ENCODE data around the gene PPOX.

Gene PPOX

DNA sequence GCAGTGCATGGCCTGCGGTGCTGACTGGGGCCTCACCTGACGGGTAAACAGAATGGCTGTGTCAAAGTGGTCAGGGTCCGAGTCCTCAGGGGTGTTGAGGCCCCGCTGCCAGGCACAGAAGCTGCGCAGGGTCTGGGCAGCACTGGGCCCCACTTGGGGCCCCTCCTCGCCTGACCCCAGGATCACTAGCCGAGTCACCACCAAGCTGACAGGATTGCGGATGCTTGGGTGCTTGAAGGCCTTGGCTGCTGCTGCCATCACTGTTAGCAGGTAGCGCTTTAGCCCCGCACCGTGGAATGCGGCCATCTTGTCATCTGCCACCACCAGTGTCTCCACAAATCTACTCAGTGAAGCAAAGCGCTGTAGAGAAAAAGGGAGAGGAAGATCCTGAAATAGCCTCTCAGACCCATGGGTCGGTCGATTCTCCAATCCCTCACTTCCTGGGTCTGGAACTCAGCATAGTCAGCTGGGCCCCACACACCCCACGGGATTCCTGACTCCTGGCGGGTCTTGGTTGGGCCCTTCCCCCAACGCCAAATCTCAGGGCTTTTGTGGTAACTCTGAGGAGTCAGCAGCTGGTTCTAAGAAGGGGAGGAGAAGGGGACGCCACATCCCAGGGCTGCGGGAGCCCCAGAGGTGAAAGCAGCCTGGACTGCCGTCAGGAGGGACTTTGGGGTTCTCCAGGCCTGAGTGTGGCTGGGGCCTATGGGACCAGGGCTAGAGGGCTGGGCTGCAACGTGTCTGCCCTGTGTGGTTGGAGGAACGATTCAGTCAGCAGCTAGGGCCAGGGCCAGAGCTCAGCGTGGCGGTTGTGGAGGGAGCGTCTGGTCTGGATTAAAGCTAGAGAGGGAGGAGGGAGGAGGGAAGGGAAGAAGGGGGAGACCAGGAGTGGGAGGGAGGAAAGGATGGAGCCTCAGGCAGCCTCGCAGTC, 30.6 kb downstream of the PPOX start:
- TF ChIP-seq EZH2phosphoT487 (conservative IDR thresholded peaks at IDR 0.05; ENCODE audit: low read length): no peak
- TF ChIP-seq, protein P1, sequence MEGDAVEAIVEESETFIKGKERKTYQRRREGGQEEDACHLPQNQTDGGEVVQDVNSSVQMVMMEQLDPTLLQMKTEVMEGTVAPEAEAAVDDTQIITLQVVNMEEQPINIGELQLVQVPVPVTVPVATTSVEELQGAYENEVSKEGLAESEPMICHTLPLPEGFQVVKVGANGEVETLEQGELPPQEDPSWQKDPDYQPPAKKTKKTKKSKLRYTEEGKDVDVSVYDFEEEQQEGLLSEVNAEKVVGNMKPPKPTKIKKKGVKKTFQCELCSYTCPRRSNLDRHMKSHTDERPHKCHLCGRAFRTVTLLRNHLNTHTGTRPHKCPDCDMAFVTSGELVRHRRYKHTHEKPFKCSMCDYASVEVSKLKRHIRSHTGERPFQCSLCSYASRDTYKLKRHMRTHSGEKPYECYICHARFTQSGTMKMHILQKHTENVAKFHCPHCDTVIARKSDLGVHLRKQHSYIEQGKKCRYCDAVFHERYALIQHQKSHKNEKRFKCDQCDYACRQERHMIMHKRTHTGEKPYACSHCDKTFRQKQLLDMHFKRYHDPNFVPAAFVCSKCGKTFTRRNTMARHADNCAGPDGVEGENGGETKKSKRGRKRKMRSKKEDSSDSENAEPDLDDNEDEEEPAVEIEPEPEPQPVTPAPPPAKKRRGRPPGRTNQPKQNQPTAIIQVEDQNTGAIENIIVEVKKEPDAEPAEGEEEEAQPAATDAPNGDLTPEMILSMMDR (IDR thresholded peaks at IDR 0.05; ENCODE audit: insufficient read depth, low read length, poor library complexity, severe bottlenecking): no peak
- H3K9ac ChIP-seq (ENCODE audit: low read length): no peak overlapping the region
- no peaks in the 10 kb centered on the region for H3K27me3 ChIP-seq (ENCODE audit: low read length)
- no peak overlapping the region for H3K27ac ChIP-seq (ENCODE audit: low read depth, low read length)
- H3K4me3 ChIP-seq (ENCODE audit: insufficient read depth, low read length, poor library complexity, severe bottlenecking): no peak overlapping the region
- no peak overlapping the region for H2AFZ ChIP-seq (ENCODE audit: low read depth, low read length, severe bottlenecking)
- H4K20me1 ChIP-seq (ENCODE audit: low read depth, low read length): no peaks in the 10 kb centered on the region
- no peaks in the 10 kb centered on the region for H3K36me3 ChIP-seq (ENCODE audit: low read length)
- no peaks in the 10 kb centered on the region for H3K79me2 ChIP-seq (ENCODE audit: insufficient read depth, low read length)
- no peaks in the 10 kb centered on the region for H3K9me3 ChIP-seq (ENCODE audit: insufficient read depth, low read length)
- no peaks in the 10 kb centered on the region for H3F3A ChIP-seq (ENCODE audit: insufficient read depth)
- H3K9me2 ChIP-seq (replicated peaks; ENCODE audit: insufficient read depth, low read length): no peaks in the 10 kb centered on the region
- H3K4me2 ChIP-seq (ENCODE audit: low read depth, low read length, poor library complexity, severe bottlenecking): no peak overlapping the region

DNA sequence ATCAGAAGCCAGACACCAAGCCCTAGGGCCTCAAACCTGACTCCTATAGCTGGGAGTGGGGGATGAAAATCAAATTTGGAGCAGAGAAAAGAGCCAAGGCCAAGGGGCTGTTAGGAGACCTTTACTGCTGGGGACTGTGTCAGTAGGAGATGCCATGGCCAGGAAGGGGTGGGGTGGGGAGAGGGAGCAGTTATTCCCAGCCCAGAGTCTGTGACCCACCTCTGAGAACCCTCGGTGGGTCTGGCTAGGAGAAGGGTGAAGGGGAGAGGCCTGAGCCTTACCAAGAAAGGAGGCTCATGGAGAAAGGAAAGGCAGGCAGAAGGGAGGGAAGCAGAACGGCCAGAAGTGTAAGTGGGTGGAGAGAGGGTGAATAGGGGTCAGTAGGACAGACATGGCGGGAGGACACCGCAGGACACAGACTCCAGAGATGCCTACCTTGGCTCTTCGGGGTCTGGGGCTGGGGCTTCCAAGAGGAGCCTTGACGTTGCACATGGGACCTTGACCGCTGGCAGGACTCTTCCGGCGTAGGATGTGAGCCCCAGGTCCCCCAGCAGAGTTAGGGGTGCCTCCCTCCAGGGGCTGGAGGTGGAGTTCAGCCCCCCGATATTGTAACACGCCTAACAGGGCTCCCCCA, 31.5 kb downstream of the PPOX start:
- no peaks in the 10 kb centered on the region for H3K36me3 ChIP-seq (ENCODE audit: low read length)
- H3K9me2 ChIP-seq (replicated peaks; ENCODE audit: insufficient read depth, low read length): no peaks in the 10 kb centered on the region
- TF ChIP-seq EZH2phosphoT487 (conservative IDR thresholded peaks at IDR 0.05; ENCODE audit: low read length): no peak
- TF ChIP-seq, protein P1 (IDR thresholded peaks at IDR 0.05; ENCODE audit: insufficient read depth, low read length, poor library complexity, severe bottlenecking): no peak
- no peak overlapping the region for H3K4me3 ChIP-seq (ENCODE audit: insufficient read depth, low read length, poor library complexity, severe bottlenecking)
- H3K9me3 ChIP-seq (ENCODE audit: insufficient read depth, low read length): no peaks in the 10 kb centered on the region
- no peak overlapping the region for H3K4me2 ChIP-seq (ENCODE audit: low read depth, low read length, poor library complexity, severe bottlenecking)
- H4K20me1 ChIP-seq (ENCODE audit: low read depth, low read length): no peaks in the 10 kb centered on the region
- H2AFZ ChIP-seq (ENCODE audit: low read depth, low read length, severe bottlenecking): no peak overlapping the region
- H3K9ac ChIP-seq (ENCODE audit: low read length): no peak overlapping the region
- no peaks in the 10 kb centered on the region for H3K27me3 ChIP-seq (ENCODE audit: low read length)
- no peaks in the 10 kb centered on the region for H3F3A ChIP-seq (ENCODE audit: insufficient read depth)
- peaks cover 4% of the 10 kb centered on the region for H3K79me2 ChIP-seq (ENCODE audit: insufficient read depth, low read length)
- no peak overlapping the region for H3K27ac ChIP-seq (ENCODE audit: low read depth, low read length)

DNA sequence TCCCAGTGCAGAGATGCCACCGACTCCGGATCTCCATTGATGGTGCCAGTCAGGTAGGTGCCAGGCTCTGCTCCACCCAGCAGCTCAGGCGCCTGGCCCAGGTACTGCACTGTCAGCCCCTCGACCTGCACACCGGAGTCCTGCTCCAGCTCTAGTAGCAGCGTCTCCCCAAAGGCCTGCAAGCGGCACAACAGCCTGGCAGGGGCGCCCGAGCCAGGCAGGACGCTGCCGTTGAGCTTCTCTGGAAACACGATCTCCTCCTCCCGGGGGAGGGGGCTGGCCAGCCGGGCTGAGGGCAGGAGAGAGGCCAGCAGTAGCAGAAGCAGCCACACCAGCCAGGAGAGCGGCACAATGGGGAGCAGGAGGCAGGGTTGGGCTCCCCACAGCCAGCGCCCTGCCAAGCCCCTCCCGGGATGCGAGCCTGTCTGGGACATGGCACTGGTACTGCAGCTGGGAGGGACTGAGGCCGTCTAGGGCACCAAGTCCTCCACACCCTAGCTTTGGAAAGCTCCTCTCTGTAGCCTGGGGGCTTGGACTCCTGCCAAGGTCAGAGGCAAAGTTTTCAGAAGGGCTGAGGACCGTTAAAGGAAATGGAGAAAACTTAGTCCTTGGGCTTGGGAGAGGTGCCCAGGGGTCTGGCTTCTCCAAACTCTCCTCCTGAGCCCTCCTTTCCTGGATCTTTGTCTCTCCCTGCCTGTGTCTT, 32.1 kb downstream of the PPOX start:
- Histone ChIP-seq H3K4me2 (ENCODE audit: low read depth, low read length, poor library complexity, severe bottlenecking) (no peak overlapping the region), H3F3A (ENCODE audit: insufficient read depth) (no peaks in the 10 kb centered on the region), H3K9ac (ENCODE audit: low read length) (no peak overlapping the region), H3K9me3 (ENCODE audit: insufficient read depth, low read length) (no peaks in the 10 kb centered on the region), H3K27ac (ENCODE audit: low read depth, low read length) (no peak overlapping the region), H3K9me2 (replicated peaks; ENCODE audit: insufficient read depth, low read length) (no peaks in the 10 kb centered on the region), H3K79me2 (ENCODE audit: insufficient read depth, low read length) (peaks cover 10% of the 10 kb centered on the region), H3K4me3 (ENCODE audit: insufficient read depth, low read length, poor library complexity, severe bottlenecking) (no peak overlapping the region), H3K36me3 (ENCODE audit: low read length) (no peaks in the 10 kb centered on the region), H2AFZ (ENCODE audit: low read depth, low read length, severe bottlenecking) (no peak overlapping the region), H3K27me3 (ENCODE audit: low read length) (no peaks in the 10 kb centered on the region), H4K20me1 (ENCODE audit: low read depth, low read length) (no peaks in the 10 kb centered on the region)
- TF ChIP-seq, protein P1 (IDR thresholded peaks at IDR 0.05; ENCODE audit: insufficient read depth, low read length, poor library complexity, severe bottlenecking): no peak
- TF ChIP-seq EZH2phosphoT487 (conservative IDR thresholded peaks at IDR 0.05; ENCODE audit: low read length): no peak
